HEK293 (cell line): Measurements from ENCODE around the gene RAB5IF.

Experiments
- ZBTB1 ChIP-seq: fragments of 450-650 bp; formaldehyde crosslinking; IDR thresholded peaks from 2 replicates; pipeline ENCODE4 v1.5.1; 2016; ENCODE audit warnings: missing biosample characterization, missing genetic modification characterization
- ZNF175 ChIP-seq: fragments of 450-650 bp; formaldehyde crosslinking; IDR thresholded peaks from 2 replicates; pipeline ENCODE4 v1.5.1; 2016; ENCODE audit warnings: missing biosample characterization, missing genetic modification characterization

- TF ChIP-seq ZBTB1: no peak
- no peak for TF ChIP-seq ZNF175 (tag by site-specific recombination)
These were observed 32.3 kb upstream of the RAB5IF start, which contains the start of gene TGIF2 for GRCh38 chr20:36573103-36573797.
